G401.6 (cell line): ENCODE data around the gene SEPTIN2.
"Not testable (repeated sequence)": the region's sequence is repeated elsewhere in the genome, so short reads cannot be mapped to it uniquely, and the experiment has no call there.

Experiments used
- FAIRE-seq: peaks from 2 replicates; lab custom pipeline; 2012; peaks lifted over from hg19 to GRCh38; lab: Jason Lieb, UNC

Gene SEPTIN2

GRCh38 chr2:241386519-241386918, 70.8 kb downstream of the SEPTIN2 start:
- no peak for FAIRE-seq

GRCh38 chr2:241389697-241390096, 74.0 kb downstream of the SEPTIN2 start:
- FAIRE-seq = no peak

- no peak for FAIRE-seq
Observed at GRCh38 chr2:241390301-241391206, 74.8 kb downstream of the SEPTIN2 start.

- FAIRE-seq = peak; percentile 25
Observed at GRCh38 chr2:241391892-241392665, 76.4 kb downstream of the SEPTIN2 start.

GRCh38 chr2:241392753-241393152, 77.0 kb downstream of the SEPTIN2 start:
- FAIRE-seq = not testable (repeated sequence)

- no peak for FAIRE-seq
Observed at GRCh38 chr2:241393524-241394196, 77.9 kb downstream of the SEPTIN2 start.

- FAIRE-seq = not testable (repeated sequence)
Observed at GRCh38 chr2:241396809-241397208, 81.1 kb downstream of the SEPTIN2 start.

- FAIRE-seq = no peak
Observed at GRCh38 chr2:241399941-241400922, 84.5 kb downstream of the SEPTIN2 start.
